HG03442 (cell line): ENCODE measurements around the gene USP34.
"Not testable (repeated sequence)": the region's sequence is repeated elsewhere in the genome, so short reads cannot be mapped to it uniquely, and the experiment has no call there.

ENCODE experiments used
- ATAC-seq: cut with Tn5 transposase; IDR thresholded peaks from one replicate; pipeline ENCODE4 v1.9.1; 2021; ENCODE audit warnings: mild to moderate bottlenecking, moderate library complexity; ENCODE audit not compliant: unreplicated experiment

The USP34 gene

DNA sequence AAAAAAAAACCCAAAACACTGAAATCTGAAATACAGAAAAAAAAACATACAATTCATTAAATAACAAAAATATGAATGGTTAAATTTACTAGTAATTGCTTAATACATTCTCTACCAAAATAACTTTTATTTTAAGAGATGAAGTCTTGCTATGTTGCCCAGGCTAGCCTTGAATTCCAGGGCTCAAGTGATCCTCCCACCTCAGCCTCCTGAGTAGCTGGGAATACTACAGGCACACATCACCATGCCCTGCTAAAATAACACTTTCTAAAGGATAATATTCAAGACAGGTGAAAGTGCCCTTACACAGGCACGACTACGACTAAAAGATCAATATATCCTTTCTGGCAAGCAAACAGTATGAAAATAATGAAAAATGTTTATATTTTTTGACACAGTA is 9.5 kb downstream of the USP34 start:
- no peak for ATAC-seq

DNA sequence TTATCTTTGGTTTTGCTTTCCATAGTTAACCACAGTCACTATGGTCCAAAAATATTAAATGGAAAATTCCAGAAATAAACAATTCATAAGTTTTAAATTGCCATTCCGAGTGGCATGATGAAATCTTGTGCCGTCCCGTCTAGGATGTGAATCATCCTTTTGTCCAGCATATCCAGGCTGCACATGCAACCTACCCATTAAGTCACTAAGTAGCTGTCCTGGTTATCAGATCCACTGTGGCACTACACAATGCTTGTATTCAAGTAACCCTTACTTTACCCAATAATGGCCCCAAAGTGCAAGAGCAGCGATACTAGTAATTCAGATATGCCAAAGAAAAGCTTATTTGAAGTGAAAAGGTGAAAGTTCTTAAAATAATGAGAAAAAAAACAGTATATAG is 10.7 kb downstream of the USP34 start:
- ATAC-seq: no peak

DNA sequence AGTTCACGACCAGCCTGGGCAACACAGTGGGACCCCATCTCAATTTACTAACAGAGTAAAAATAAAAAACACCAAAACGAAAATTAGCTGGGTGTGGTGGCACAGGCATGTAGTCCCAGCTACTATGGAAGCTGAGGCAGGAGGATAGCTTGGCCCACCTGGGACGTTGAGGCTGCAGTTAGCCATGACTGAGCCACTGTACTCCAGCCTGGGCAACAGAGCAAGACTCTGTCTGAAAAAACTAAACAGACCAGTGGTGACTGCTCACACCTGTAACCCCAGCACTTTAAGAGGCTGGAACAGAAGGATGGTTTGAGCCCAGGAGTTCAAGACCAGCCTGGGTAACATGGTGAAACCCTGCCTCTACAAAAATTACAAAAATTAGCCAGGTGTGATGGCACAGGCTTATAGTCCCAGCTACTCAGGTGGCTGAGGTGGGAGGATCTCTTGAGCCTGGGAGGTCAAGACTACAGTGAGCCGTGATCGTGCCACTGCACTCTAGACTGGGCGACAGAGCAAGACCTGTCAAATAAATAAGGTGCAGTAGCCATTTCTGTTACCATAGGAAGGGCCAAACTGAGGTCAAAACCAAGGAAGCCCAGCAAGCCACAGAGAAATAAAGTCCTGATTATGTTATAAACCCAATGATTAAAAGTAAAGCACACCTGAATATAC is 14.0 kb downstream of the USP34 start:
- no peak for ATAC-seq

DNA sequence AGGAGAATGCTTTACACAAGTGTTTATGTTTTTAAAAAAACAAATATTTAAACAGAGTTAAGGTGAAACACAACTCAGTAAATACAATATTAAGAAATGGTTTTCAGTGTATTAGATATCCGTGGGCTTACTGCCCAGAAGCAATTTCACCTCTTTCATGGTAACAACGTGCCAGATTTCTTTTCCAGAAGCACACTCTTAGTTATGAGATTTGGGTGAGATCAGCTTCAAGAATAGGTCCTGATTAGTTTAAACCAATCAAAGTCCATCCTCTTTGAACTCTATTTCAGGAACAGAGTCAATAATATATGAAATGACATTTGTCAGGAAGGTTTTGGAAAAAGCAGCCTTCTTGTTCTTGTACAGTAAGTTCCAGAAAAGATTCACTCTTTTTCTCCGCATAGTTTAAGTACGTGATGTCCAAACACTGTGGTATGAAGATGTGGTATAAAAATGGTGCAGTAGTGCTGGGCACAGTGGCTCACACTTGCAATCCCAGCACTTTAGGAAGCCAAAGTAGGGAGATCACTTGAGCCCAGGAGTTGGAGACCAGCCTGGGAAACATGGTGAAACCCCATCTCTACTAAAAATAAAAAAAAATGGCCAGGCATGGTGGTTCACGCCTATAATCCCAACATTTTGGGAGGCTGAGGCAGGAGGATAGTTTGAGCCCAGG is 14.7 kb downstream of the USP34 start:
- ATAC-seq: no peak

DNA sequence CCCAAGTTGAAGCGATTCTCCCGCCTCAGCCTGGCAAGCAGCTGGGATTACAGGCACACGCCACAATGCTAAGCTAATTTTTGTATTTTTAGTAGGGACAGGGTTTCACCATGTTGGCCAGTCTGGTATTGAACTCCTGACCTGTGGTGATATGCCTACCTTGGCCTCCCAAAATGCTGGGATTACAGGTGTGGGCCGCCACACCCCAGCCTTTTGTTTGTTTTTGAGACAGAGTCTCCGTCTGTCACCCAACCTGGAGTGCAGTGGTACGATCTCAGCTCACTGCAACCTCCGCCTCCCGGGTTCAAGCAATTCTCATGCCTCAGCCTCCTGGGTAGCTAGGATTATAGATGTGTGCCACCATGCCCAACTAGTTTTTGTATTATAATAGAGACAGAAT is 15.9 kb downstream of the USP34 start:
- not testable (repeated sequence) for ATAC-seq

DNA sequence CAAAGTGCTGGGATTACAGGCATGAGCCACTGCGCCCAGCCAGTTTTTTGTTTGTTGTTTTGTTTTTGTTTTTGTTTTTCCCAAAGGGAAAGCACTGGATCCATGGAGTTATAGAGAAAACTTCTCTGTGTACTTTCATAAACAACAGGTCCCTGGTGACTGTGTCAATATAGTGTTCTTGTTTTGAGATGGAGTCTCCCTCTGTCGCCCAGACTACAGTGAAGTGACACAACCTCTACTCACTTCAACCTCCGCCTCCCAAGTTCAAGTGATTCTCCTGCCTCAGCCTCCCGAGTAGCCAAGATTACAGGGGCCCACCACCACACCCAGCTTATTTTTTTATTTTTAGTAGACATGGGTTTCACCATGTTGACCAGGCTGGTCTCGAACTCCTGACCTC is 16.5 kb downstream of the USP34 start:
- no peak for ATAC-seq

DNA sequence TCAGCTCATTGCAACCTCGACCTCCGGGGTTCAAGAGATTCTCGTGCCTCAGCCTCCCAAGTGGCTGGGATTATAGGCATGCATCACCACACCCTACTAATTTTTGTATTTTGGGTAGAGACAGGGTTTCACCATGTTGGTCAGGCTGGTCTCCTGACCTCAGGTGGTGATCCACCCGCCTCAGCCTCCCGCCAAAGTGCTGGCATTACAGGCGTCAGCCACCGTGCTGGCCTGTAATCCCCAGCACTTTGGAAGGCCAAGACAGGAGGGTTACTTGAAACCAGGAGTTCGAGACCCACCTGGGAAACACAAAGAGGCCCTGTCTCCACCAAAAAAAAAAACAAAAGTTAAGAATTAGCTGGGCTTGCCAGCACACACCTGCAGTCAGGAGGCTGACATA is 18.5 kb downstream of the USP34 start:
- no peak for ATAC-seq

DNA sequence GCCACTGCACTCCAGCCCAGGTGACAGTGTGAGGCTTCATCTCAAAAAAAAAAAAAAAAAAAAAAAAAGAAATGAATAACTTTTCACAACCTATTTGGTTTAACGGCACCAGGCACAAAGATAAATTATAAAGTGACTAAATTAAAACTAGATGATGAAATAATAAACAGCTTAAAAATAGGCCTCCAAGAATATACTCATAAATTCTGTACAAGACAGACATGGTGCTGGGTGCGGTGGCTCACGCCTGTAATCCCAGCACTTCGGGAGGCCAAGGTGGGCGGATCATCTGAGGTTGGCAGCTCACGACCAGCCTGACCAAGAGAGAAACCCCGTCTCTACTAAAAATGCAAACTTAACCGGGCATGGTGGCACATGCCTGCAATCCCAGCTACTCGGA is 19.7 kb downstream of the USP34 start:
- no peak for ATAC-seq

DNA sequence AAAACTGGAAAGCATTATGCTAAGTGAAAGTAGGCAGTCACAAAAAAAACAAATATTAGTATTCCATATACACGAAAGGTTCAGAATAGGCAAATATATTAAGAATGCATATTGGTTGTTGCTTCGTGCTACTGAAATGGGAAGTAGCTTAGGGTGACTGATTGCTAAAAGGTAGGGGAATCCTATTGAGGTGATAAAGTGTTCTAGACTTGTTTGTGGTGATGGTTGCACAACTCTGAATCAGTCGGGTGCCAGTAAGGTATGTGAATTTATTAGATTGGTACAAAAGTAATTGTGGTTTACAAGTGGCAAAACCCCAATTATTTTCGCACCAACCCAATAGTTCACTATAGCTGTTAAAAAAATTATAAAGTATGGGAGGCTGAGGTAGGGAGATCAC is 20.7 kb downstream of the USP34 start:
- no peak for ATAC-seq

DNA sequence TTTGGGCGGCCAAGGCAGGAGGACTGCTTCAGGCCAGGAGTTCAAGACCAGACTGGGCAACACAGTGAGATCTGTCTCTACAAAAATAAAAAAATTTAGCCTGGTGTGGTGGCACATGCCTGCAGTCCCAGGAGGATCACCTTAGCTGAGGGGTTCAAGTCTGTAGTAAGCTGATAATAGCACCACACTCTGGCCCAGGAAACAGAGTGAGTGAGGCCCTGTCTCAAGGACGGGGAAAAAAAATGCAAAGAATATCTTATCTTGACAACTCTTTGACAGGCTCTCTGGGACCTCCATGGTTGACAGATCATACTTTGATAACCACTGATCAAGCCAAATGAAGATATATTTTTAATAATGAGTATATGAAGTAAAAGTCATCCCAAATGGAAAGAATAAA is 22.7 kb downstream of the USP34 start:
- ATAC-seq: no peak

DNA sequence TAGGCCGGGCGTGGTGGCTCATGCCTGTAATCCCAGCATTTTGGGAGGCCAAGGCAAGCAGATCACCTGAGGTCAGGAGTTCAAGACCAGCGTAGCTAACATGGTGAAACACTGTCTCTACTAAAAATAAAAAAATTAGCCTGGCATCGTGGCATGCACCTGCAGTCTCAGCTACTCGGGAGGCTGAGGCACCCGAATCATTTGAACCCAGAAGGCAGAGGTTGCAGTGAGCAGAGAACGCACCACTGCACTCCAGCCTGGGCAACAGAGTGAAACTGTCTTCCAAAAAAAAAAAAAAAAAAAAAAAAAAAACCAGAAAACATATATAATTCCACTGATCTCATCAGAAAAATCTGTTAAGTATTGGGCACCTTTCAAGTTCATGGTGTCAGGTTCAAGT is 23.9 kb downstream of the USP34 start:
- ATAC-seq: not testable (repeated sequence)

DNA sequence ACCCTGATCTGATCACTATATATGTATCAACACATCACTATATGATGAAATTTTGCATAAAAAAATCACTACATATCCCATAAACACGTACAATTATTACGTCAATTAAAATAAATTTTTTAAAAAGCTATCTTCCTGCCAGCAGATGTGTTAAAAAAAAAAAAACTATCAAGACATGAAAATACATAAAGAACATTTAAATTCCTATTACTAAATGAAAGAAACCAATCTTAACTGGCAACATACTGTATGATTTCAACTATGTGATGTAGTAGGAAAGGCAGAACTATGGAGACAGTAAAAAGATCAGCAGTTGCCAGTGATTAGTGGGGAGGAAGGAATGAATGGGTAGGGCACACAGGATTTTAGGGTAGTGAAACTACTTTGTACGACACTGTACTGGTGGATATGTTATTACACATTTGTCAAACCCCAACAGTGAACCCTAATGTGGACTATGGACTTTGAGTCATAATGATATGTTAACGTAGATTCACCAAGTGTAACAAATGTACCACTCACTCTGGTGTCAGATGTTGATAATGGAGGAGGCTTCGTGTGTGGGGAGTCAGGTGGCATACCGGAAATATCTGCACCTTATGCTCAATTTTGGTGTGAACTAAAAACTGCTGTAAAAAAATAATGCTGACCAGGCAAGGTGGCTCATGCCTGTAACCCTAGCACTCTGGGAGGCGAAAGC is 27.4 kb downstream of the USP34 start:
- ATAC-seq: peak; percentile 91

DNA sequence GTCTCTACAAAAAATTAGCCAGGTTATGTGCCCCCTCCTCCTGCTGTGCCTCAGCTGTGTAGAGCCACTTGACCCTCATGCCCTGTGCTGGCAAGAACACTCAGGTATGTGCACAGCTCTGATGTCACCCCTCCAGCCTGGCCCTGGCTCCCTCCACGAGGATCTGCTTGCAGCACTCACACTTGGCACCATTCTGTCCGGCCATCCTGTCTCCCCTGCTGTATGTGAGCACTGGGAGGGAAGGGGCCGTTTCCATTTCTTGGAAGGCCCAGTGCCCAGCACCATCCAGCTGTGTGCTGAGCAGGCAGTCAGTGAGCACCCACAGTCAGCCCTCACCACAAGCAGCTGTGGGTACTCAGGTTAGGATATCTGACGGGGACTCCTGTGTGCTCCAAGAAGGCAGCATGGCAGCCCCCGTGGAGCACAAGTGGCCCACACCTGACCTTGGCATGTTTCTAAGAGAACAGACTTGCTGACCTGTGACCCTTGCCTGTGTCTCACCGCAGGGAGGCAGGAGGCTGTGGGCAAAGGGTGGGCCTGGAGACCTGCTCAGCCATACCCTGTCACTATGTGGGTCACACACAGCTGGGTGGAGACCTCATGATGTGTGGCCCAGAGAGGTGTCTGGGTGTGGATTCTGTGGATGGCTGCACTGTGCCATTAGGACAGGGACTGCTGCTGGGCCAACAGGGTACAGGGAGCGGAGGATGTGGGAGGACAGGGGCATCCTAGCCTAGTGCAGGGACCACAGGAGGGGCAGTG is 31.5 kb downstream of the USP34 start:
- no peak for ATAC-seq

DNA sequence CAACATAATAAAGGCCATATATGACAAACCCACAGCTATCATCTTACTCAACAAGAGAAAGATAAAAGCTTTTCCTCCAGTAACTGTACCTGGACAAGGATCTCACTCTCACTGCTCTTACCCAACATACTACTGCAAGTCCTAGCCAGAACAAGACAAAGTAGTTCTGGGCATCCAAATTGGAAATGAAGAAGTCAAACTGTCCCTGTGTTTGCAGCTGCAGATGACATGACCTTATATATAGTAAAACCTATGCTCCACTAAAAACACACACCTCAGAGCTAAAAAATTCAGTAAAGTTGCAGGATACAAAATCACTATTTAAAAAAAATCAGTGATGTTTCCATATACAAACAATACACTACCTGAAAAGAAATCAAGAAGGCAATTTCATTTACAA is 32.2 kb downstream of the USP34 start:
- no peak for ATAC-seq

DNA sequence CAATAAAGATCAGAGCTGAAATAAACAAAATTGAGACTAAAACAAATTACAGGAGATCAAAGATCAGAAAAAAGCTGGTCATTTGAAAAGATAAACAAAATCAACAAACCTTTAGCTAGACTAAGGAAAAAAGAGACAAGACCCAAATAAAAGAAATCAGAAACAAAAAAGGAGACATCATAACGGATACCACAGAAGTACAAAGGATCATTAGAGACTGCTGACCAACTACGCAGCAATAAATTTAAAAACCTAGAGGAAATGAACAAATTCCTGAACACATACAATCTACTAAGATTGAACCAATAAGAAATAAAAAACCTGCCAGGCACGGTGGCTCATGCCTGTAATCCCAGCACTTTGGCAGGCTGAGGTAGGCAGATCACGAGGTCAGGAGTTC is 33.7 kb downstream of the USP34 start:
- ATAC-seq: no peak

DNA sequence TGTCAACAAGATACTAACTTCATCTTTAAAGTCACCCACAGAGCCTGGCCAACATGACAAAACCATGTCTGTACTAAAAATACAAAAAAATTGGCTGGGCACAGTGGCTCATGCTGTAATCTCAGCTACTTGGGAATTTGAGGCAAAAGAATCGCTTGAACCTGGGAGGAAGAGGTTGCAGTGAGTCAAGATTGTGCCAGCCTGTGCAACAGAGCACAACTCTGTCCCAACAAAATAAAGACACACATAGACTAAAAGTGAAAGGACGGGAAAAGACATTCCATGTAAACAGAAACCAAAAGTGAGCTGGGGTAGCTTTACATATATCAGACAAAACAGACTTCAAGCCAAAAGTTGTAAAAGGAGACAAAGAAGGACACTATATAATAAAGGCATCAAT is 34.8 kb downstream of the USP34 start:
- no peak for ATAC-seq

DNA sequence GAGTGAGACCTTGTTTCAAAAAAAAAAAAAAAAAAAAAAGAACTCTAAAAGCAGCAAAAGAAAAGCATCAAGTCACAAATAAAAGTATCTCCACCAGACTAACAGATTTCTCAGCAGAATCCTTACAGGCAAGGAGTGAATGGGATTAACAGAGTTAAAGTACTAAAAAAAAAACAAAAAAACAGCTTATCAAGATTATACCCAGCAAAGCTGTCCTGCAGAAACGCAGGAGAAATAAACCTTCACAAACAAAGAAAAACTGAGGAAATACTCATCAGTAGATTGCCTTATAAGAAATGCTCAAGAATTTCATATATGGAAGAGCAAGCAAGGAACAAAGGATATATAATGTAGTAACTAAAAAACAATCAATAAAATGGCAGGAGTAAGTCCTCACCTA is 35.6 kb downstream of the USP34 start:
- ATAC-seq: no peak

DNA sequence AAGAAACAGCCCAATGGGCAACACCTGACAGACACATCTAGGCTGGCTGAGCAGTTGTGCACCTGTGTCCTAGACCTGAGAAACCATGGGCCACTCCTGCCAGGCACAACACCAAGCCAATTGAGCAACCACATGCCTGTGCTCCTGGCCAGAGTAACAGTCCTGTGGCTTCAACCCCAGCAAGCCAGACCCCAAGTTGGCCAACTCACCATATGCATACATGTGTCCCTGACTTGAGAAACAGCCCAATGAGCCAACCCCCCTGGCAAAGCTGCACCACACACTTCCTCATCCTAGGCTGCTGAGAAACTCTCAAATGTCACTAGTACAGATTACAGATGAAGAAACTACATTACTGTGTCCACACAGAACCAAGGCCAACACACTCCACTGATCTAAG is 36.6 kb downstream of the USP34 start:
- ATAC-seq: no peak

DNA sequence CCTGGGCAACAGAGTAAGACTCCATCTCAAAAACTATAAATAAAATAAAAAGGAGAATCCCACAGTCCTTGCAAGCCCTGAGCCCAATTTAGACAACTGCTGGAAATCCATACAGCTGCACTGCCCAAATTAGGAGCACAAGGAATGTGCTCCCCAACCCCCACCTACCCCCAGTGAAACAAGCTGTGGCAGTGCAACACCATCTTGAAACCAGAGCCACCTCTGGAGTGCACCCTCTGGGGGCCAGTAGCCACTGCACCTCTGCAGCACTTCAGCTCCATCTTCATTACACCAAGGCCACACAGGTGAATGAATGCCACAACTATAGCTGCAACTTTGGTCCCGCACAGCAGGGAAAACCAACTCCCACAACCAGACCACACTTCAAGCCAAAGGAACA is 37.3 kb downstream of the USP34 start:
- ATAC-seq: no peak

DNA sequence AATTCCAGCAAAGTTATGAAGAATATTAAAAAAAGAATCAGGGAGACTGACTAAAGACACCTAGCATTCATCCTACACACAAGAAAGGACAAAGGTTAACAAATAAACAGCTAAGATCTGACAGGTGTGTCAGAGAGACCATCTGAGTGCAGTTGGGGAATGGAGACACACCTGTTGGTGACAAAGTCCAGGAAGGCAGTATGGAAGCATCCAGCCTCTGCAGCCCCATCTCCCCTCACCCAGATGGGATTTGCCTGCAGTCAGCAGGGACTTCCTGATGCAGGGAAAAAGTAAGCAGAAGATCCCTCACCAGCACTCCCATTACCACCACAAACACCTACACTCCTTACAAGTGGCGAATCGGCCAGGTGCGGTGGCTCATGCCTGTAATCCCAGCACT is 37.9 kb downstream of the USP34 start:
- ATAC-seq: no peak

DNA sequence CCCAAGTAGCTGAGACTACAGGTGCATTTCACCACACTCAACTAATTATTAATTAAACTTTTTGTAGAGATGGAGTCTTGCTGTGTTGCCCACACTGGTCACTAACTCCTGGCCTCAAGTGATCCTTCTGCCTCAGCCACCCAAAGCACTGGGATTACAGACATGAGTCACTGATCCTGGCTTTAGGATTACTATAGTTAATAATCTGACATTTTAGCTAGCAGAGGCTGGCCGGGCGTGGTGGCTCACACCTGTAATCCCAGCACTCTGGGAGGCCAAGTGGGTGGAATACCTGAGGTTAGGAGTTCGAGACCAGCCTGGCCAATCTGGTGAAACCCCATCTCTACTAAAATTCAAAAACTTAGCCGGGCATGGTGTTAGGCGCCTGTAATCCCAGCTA is 39.5 kb downstream of the USP34 start:
- no peak for ATAC-seq
